Heart left ventricle (tissue), 13 donors: ENCODE results near the gene PLCB2.

Source experiments
- CTCF ChIP-seq, 12 donors: fragments of 200-600 bp; sonication (generic) in 4 of 12; IDR thresholded peaks; one replicate each; pipeline versions ENCODE4 v1.5.0 to v1.8.0; 2018 to 2022; ENCODE audit warnings: antibody characterized with exemption in 12 of 12, mild to moderate bottlenecking in 5 of 12
- POLR2A ChIP-seq, 2 donors: fragments of 450-650 bp; IDR thresholded peaks; one replicate each; pipeline ENCODE4 v1.6.1; 2017; ENCODE audit warnings: antibody characterized with exemption in 2 of 2, mild to moderate bottlenecking in 2 of 2, moderate library complexity in 2 of 2
- donor health status: ischemic (EF 13 %, LVEDD 7.1; RV severe dilation, severe dysfunction).
- donor health status: DM: no; HTN: yes; CAD: no.
- donor health status: DM: no; HTN: no; CAD: no.
- donor health status: ischemic (EF 25% LVEDD 6.9; RV normal size, moderate dysfunction).
- donor health status: ischemic (EF 25% LVEDD 5.7; RV mildly dilated, moderate dysfunction).
- donor health status: ischemic (EF 35%, LVEDD 5.7; RV mildly dilated, moderate dysfunction).
- donor health status: nonischemic (EF 11% LVEDD 7.7; RV severe dilation, severe dysfunction).
- donor health status: DM: yes; HTN: yes; CAD: no.
- donor health status: PGD.
- donor health status: ischemic (EF 29% LVEDD 5.4; RV normal size, mild dysfunction).
- donor health status: nonischemic (EF 23%, LVEDD 6.1; RV moderate dilation, normal function).

GRCh38 chr15:40282869-40283614 is 24.7 kb downstream of the PLCB2 start, which contains the start of gene ANKRD63:
- no peak for TF ChIP-seq POLR2A (IDR thresholded peaks at IDR 0.05)
- no peak for TF ChIP-seq CTCF (IDR thresholded peaks at IDR 0.05)
